Measurements from ENCODE around the gene SLC35F3.

SLC35F3 gene

DNA sequence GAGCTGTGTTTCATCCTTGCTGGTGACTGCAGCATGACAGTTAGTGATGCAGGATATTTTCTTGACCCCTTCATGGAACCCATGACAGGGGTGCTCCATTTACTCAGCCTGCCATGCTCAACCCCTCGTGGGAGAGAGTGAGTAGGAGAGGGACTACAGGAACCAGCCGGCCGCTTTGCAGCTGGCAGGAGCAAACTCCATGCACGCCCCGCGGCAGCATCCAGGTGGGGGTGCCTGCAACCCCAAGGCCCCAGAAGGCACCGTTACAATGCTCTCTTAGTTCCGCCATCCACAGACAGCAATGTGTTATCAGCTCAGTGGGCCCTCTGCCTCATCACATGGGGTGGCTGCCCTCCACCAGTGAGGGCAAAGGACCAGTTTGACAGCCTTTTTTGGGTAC is 135.1 kb downstream of the SLC35F3 start:
- TF ChIP-seq MYC (IDR thresholded peaks at IDR 0.05; ENCODE audit: low read depth, low read length) (no peak), MAX (IDR thresholded peaks at IDR 0.05; ENCODE audit: low read depth, low read length) (no peak), POLR2A (IDR thresholded peaks at IDR 0.05; ENCODE audit: extremely low read depth, insufficient read length) (no peak)
- TF ChIP-seq, protein P1, sequence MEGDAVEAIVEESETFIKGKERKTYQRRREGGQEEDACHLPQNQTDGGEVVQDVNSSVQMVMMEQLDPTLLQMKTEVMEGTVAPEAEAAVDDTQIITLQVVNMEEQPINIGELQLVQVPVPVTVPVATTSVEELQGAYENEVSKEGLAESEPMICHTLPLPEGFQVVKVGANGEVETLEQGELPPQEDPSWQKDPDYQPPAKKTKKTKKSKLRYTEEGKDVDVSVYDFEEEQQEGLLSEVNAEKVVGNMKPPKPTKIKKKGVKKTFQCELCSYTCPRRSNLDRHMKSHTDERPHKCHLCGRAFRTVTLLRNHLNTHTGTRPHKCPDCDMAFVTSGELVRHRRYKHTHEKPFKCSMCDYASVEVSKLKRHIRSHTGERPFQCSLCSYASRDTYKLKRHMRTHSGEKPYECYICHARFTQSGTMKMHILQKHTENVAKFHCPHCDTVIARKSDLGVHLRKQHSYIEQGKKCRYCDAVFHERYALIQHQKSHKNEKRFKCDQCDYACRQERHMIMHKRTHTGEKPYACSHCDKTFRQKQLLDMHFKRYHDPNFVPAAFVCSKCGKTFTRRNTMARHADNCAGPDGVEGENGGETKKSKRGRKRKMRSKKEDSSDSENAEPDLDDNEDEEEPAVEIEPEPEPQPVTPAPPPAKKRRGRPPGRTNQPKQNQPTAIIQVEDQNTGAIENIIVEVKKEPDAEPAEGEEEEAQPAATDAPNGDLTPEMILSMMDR (IDR thresholded peaks at IDR 0.05; ENCODE audit: low read depth, low read length), result no peak
- no peak overlapping the region for H3K4me3 ChIP-seq (ENCODE audit: low read depth, low read length)
- no peak for DNase-seq (ENCODE audit: low read depth)

GRCh38 chr1:234040446-234041317 is 136.2 kb downstream of the SLC35F3 start:
- no peak for DNase-seq (ENCODE audit: low read depth)
- TF ChIP-seq POLR2A (IDR thresholded peaks at IDR 0.05; ENCODE audit: extremely low read depth, insufficient read length) (no peak), MAX (IDR thresholded peaks at IDR 0.05; ENCODE audit: low read depth, low read length) (no peak), MYC (IDR thresholded peaks at IDR 0.05; ENCODE audit: low read depth, low read length) (no peak)
- TF ChIP-seq, protein P1 (IDR thresholded peaks at IDR 0.05; ENCODE audit: low read depth, low read length), result no peak
- H3K4me3 ChIP-seq (ENCODE audit: low read depth, low read length), result no peak overlapping the region

DNA sequence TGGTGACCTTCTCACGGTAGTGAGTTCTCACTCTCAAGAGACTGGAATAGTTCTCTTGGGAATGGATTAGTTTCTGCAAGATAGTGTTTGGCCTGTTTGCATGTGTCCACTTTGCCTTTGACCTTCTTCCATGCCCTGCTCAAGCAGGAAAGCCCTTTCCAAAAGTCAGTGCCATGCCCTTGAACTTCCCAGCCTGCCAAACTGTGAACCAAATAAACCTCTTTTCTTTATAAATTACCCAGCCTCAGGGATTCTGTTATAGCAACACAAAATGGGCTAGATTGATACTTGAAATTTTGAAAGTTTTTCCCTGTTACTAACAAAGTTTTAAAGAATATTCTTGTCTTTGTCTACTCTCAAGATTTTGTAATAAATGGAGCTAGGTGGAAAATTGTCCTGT is 139.6 kb downstream of the SLC35F3 start:
- no peak for DNase-seq (ENCODE audit: low read depth)
- no peak overlapping the region for H3K4me3 ChIP-seq (ENCODE audit: low read depth, low read length)
- TF ChIP-seq POLR2A (IDR thresholded peaks at IDR 0.05; ENCODE audit: extremely low read depth, insufficient read length), result no peak
- TF ChIP-seq, protein P1 (IDR thresholded peaks at IDR 0.05; ENCODE audit: low read depth, low read length), result no peak
- TF ChIP-seq MAX (IDR thresholded peaks at IDR 0.05; ENCODE audit: low read depth, low read length), result no peak
- no peak for TF ChIP-seq MYC (IDR thresholded peaks at IDR 0.05; ENCODE audit: low read depth, low read length)

DNA sequence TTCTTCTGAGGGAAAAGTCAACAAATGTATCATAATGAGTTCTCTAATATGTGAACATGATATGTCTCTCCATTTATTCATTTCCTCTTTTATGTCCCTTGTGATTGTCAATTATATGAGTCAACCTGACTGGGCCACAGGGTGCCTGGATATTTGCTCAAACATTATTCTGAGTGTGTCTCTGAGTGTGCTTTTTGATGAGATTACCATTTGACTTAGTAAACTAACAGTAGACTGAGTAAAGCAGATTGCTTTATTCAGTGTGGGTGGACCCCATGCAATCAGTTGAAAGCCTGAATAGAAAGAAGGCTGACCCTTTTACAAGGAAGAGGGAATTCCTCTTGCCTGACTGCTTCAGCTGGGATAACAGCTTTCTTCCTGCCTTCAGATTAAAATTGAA is 142.6 kb downstream of the SLC35F3 start:
- H3K4me3 ChIP-seq (ENCODE audit: low read depth, low read length), result no peak overlapping the region
- TF ChIP-seq, protein P1 (IDR thresholded peaks at IDR 0.05; ENCODE audit: low read depth, low read length), result no peak
- TF ChIP-seq POLR2A (IDR thresholded peaks at IDR 0.05; ENCODE audit: extremely low read depth, insufficient read length), result no peak
- TF ChIP-seq MYC (IDR thresholded peaks at IDR 0.05; ENCODE audit: low read depth, low read length), result no peak
- TF ChIP-seq MAX (IDR thresholded peaks at IDR 0.05; ENCODE audit: low read depth, low read length), result no peak
- DNase-seq (ENCODE audit: low read depth), result no peak

DNA sequence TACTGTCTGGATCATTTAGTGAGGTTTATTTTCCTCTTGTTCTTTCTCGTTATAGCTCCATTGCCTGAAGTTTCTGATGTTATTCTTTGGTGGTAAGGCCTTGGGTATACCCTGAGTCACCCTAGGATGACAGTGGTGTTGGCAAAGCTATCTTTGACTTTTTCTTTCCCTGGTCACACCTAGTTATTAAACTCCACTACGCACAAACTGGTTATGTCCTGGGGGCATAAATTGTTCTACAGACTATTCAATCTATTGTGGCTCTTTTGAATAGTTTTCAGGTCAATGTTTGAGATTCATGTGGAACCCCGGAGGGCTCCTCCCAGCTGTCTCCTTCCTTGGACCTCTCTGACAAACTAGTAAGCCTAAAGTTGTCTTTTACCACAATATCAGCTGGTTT is 157.7 kb downstream of the SLC35F3 start:
- no peak overlapping the region for H3K4me3 ChIP-seq (ENCODE audit: low read depth, low read length)
- no peak for DNase-seq (ENCODE audit: low read depth)
- no peak for TF ChIP-seq MYC (IDR thresholded peaks at IDR 0.05; ENCODE audit: low read depth, low read length)
- no peak for TF ChIP-seq MAX (IDR thresholded peaks at IDR 0.05; ENCODE audit: low read depth, low read length)
- no peak for TF ChIP-seq POLR2A (IDR thresholded peaks at IDR 0.05; ENCODE audit: extremely low read depth, insufficient read length)
- TF ChIP-seq, protein P1 (IDR thresholded peaks at IDR 0.05; ENCODE audit: low read depth, low read length), result no peak

All from NB4 (cell line).